Measurements from ENCODE around the gene ZNF653. TPM values are rescaled to one million over a fixed set of nuclear protein-coding genes. Genes with fewer than 3 reads are reported as not detected.

Gene ZNF653
- total RNA-seq, 1 experiment from 2014 or later = 10.3 TPM

- no peak for TF ChIP-seq ZNF416 (CRISPR knock-in tag; IDR thresholded peaks at IDR 0.05)
- TF ChIP-seq USF2 (CRISPR knock-in tag; IDR thresholded peaks at IDR 0.05) = peak; percentile 97
- TF ChIP-seq, protein P1, sequence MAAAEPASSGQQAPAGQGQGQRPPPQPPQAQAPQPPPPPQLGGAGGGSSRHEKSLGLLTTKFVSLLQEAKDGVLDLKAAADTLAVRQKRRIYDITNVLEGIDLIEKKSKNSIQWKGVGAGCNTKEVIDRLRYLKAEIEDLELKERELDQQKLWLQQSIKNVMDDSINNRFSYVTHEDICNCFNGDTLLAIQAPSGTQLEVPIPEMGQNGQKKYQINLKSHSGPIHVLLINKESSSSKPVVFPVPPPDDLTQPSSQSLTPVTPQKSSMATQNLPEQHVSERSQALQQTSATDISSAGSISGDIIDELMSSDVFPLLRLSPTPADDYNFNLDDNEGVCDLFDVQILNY (CRISPR knock-in tag; IDR thresholded peaks at IDR 0.05) = peak; percentile 93
- TF ChIP-seq ZBTB21 (CRISPR knock-in tag; IDR thresholded peaks at IDR 0.05; ENCODE audit: borderline replicate concordance) = no peak
- TF ChIP-seq SMAD3 (CRISPR knock-in tag; IDR thresholded peaks at IDR 0.05; ENCODE audit: borderline replicate concordance) = 0 out of 2 replicates have a peak, but pooled peaks have one; percentile 24
- TF ChIP-seq, protein P2, sequence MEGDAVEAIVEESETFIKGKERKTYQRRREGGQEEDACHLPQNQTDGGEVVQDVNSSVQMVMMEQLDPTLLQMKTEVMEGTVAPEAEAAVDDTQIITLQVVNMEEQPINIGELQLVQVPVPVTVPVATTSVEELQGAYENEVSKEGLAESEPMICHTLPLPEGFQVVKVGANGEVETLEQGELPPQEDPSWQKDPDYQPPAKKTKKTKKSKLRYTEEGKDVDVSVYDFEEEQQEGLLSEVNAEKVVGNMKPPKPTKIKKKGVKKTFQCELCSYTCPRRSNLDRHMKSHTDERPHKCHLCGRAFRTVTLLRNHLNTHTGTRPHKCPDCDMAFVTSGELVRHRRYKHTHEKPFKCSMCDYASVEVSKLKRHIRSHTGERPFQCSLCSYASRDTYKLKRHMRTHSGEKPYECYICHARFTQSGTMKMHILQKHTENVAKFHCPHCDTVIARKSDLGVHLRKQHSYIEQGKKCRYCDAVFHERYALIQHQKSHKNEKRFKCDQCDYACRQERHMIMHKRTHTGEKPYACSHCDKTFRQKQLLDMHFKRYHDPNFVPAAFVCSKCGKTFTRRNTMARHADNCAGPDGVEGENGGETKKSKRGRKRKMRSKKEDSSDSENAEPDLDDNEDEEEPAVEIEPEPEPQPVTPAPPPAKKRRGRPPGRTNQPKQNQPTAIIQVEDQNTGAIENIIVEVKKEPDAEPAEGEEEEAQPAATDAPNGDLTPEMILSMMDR (IDR thresholded peaks at IDR 0.05) = peak; percentile 95
- TF ChIP-seq KAT7 (CRISPR knock-in tag; IDR thresholded peaks at IDR 0.05; ENCODE audit: borderline replicate concordance) = no peak
- TF ChIP-seq GRHL2 (CRISPR knock-in tag; IDR thresholded peaks at IDR 0.05; ENCODE audit: insufficient replicate concordance, severe bottlenecking) = no peak
- TF ChIP-seq ZNF232 (CRISPR knock-in tag; IDR thresholded peaks at IDR 0.05) = peak; percentile 82; the same call in 1 of the 2 replicates
- TF ChIP-seq GABPB1 (CRISPR knock-in tag; IDR thresholded peaks at IDR 0.05) = peak; percentile 80
- no peak; the same call in 1 of the 2 replicates for TF ChIP-seq E2F4 (CRISPR knock-in tag; IDR thresholded peaks at IDR 0.05; ENCODE audit: borderline replicate concordance, low read depth)
- peak; percentile 96 for TF ChIP-seq USF1 (CRISPR knock-in tag; IDR thresholded peaks at IDR 0.05)
- TF ChIP-seq SP1 (CRISPR knock-in tag; conservative IDR thresholded peaks at IDR 0.05) = peak; percentile 93
- TF ChIP-seq IRF2 (CRISPR knock-in tag; IDR thresholded peaks at IDR 0.05; ENCODE audit: borderline replicate concordance, low read depth) = no peak
- no peak for TF ChIP-seq NR1H2 (CRISPR knock-in tag; IDR thresholded peaks at IDR 0.05)
- TF ChIP-seq TP53 (CRISPR knock-in tag; IDR thresholded peaks at IDR 0.05) = no peak
- peak; percentile 82 for TF ChIP-seq NFYB (CRISPR knock-in tag; conservative IDR thresholded peaks at IDR 0.05; ENCODE audit: low read depth)
- TF ChIP-seq, protein P3, sequence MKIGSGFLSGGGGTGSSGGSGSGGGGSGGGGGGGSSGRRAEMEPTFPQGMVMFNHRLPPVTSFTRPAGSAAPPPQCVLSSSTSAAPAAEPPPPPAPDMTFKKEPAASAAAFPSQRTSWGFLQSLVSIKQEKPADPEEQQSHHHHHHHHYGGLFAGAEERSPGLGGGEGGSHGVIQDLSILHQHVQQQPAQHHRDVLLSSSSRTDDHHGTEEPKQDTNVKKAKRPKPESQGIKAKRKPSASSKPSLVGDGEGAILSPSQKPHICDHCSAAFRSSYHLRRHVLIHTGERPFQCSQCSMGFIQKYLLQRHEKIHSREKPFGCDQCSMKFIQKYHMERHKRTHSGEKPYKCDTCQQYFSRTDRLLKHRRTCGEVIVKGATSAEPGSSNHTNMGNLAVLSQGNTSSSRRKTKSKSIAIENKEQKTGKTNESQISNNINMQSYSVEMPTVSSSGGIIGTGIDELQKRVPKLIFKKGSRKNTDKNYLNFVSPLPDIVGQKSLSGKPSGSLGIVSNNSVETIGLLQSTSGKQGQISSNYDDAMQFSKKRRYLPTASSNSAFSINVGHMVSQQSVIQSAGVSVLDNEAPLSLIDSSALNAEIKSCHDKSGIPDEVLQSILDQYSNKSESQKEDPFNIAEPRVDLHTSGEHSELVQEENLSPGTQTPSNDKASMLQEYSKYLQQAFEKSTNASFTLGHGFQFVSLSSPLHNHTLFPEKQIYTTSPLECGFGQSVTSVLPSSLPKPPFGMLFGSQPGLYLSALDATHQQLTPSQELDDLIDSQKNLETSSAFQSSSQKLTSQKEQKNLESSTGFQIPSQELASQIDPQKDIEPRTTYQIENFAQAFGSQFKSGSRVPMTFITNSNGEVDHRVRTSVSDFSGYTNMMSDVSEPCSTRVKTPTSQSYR (CRISPR knock-in tag; IDR thresholded peaks at IDR 0.05) = peak; percentile 64
- TF ChIP-seq JAZF1 (CRISPR knock-in tag; IDR thresholded peaks at IDR 0.05) = no peak
- TF ChIP-seq FOXK1 (CRISPR knock-in tag; IDR thresholded peaks at IDR 0.05) = peak; percentile 75
- TF ChIP-seq FOXP4 (CRISPR knock-in tag; IDR thresholded peaks at IDR 0.05) = no peak
- peak; percentile 88 for TF ChIP-seq ETV6 (CRISPR knock-in tag; IDR thresholded peaks at IDR 0.05)
Measured at GRCh38 chr19:11435057-11435832, 70.4 kb downstream of the ZNF653 start, which contains the start of the genes ODAD3 and PRKCSH (continued).
